ENCODE data around the gene TRNT1. TPM values are rescaled to one million over a fixed set of nuclear protein-coding genes. Genes with fewer than 3 reads are reported as not detected.

TRNT1 gene
- total RNA-seq, 1 donor from 2014 or later, result 11.2 TPM

Other genes starting within 250 kb of the TRNT1 start
- 0.65 TPM for gene IL5RA, start 16.6 kb upstream of the TRNT1 start, total RNA-seq
- gene CRBN, start 52.8 kb downstream of the TRNT1 start, total RNA-seq, result 46.6 TPM

Data from Right ventricle myocardium inferior (tissue), 1 donor.